ENCODE measurements around the gene WWC1. TPM values are rescaled to one million over a fixed set of nuclear protein-coding genes. Genes with fewer than 3 reads are reported as not detected.

The WWC1 gene
- total RNA-seq, 2 experiments from 2014 or later = 1.0 to 1.3 TPM

GRCh38 chr5:168292786-168293696 lies 1.6 kb downstream of the WWC1 start:
- H3K4me3 Mint-ChIP-seq = peak overlapping the region; percentile 60
- CTCF ChIA-PET = no interaction called here
- no peaks in the 10 kb centered on the region for H3K36me3 Mint-ChIP-seq (ENCODE audit: low read depth)
- H3K4me1 Mint-ChIP-seq (ENCODE audit: low read depth) = peaks cover 19% of the 10 kb centered on the region
- DNase-seq (no peak), ATAC-seq (ENCODE audit: poor library complexity) (no peak)
- TF ChIP-seq, protein P1, sequence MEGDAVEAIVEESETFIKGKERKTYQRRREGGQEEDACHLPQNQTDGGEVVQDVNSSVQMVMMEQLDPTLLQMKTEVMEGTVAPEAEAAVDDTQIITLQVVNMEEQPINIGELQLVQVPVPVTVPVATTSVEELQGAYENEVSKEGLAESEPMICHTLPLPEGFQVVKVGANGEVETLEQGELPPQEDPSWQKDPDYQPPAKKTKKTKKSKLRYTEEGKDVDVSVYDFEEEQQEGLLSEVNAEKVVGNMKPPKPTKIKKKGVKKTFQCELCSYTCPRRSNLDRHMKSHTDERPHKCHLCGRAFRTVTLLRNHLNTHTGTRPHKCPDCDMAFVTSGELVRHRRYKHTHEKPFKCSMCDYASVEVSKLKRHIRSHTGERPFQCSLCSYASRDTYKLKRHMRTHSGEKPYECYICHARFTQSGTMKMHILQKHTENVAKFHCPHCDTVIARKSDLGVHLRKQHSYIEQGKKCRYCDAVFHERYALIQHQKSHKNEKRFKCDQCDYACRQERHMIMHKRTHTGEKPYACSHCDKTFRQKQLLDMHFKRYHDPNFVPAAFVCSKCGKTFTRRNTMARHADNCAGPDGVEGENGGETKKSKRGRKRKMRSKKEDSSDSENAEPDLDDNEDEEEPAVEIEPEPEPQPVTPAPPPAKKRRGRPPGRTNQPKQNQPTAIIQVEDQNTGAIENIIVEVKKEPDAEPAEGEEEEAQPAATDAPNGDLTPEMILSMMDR (IDR thresholded peaks at IDR 0.05) = no peak
- POLR2A ChIA-PET = interaction anchor here (0.6 to 1.3 kb wide), 3 partner anchors 84 to 1290 kb away, joined by 3 read pairs; partner anchors contain the start of gene SPDL1
- H3K9me3 ChIP-seq (ENCODE audit: control insufficient read depth in 1 of 2, insufficient read depth in 1 of 2, low read length in 2 of 2) = no peaks in the 10 kb centered on the region
- peaks cover 11 to 30% of the 10 kb centered on the region in 2 experiments for H3K27me3 ChIP-seq (ENCODE audit: control insufficient read depth in 1 of 2, insufficient read depth in 2 of 2, low read length in 2 of 2)
- H3K4me1 ChIP-seq (ENCODE audit: insufficient read depth, low read length) = peaks cover 17% of the 10 kb centered on the region
- intact Hi-C loops (cut with DNase I, micrococcal nuclease) = loop anchor here in 1 of 2 experiments (5.0 kb wide), 1 partner anchor 189 kb away; no protein-coding TSS in a partner anchor
- no peaks in the 10 kb centered on the region for H3K9me3 Mint-ChIP-seq
- no peak overlapping the region for H3K27ac ChIP-seq (ENCODE audit: low read depth in 1 of 2, low read length in 2 of 2)
- peak overlapping the region; percentile 24 for H3K4me3 ChIP-seq (ENCODE audit: low read length)
- H3K27ac Mint-ChIP-seq = no peak overlapping the region
- peaks cover 51% of the 10 kb centered on the region for H3K27me3 Mint-ChIP-seq
- no peaks in the 10 kb centered on the region for H3K36me3 ChIP-seq (ENCODE audit: insufficient read depth, low read length)

- TF ChIP-seq, protein P1 (IDR thresholded peaks at IDR 0.05) = no peak
- intact Hi-C loops (cut with DNase I, micrococcal nuclease) = no loop called here
- H3K27me3 Mint-ChIP-seq = peaks cover 33% of the 10 kb centered on the region
- Histone ChIP-seq H3K27ac (ENCODE audit: low read depth in 1 of 2, low read length in 2 of 2) (no peak overlapping the region), H3K27me3 (ENCODE audit: control insufficient read depth in 1 of 2, insufficient read depth in 2 of 2, low read length in 2 of 2) (peaks cover 11 to 30% of the 10 kb centered on the region in 2 experiments), H3K36me3 (ENCODE audit: insufficient read depth, low read length) (no peaks in the 10 kb centered on the region), H3K9me3 (ENCODE audit: control insufficient read depth in 1 of 2, insufficient read depth in 1 of 2, low read length in 2 of 2) (no peaks in the 10 kb centered on the region), H3K4me1 (ENCODE audit: insufficient read depth, low read length) (peaks cover 17% of the 10 kb centered on the region), H3K4me3 (ENCODE audit: low read length) (no peak overlapping the region)
- no peak overlapping the region for H3K27ac Mint-ChIP-seq
- ATAC-seq (ENCODE audit: poor library complexity) (no peak), DNase-seq (no peak)
- H3K4me1 Mint-ChIP-seq (ENCODE audit: low read depth) = peaks cover 13% of the 10 kb centered on the region
- H3K36me3 Mint-ChIP-seq (ENCODE audit: low read depth) = no peaks in the 10 kb centered on the region
- no peaks in the 10 kb centered on the region for H3K9me3 Mint-ChIP-seq
- ChIA-PET POLR2A (no interaction called here), CTCF (interaction anchor here (0.7 kb wide), 1 partner anchor 42 kb away, joined by 3 read pairs; no protein-coding TSS in a partner anchor)
- no peak overlapping the region for H3K4me3 Mint-ChIP-seq
Measured at GRCh38 chr5:168295574-168296201, 4.2 kb downstream of the WWC1 start.

GRCh38 chr5:168296682-168297081 lies 5.2 kb downstream of the WWC1 start:
- no peak overlapping the region for H3K27ac Mint-ChIP-seq
- no peaks in the 10 kb centered on the region for H3K9me3 Mint-ChIP-seq
- intact Hi-C loops (cut with DNase I, micrococcal nuclease) = no loop called here
- POLR2A ChIA-PET = no interaction called here
- ATAC-seq (ENCODE audit: poor library complexity) (no peak), DNase-seq (no peak)
- H3K27me3 Mint-ChIP-seq = peaks cover 29% of the 10 kb centered on the region
- no peak overlapping the region for H3K4me3 ChIP-seq (ENCODE audit: low read length)
- peaks cover 12% of the 10 kb centered on the region for H3K4me1 ChIP-seq (ENCODE audit: insufficient read depth, low read length)
- peaks cover 7% of the 10 kb centered on the region for H3K4me1 Mint-ChIP-seq (ENCODE audit: low read depth)
- TF ChIP-seq, protein P1 (IDR thresholded peaks at IDR 0.05) = no peak
- H3K4me3 Mint-ChIP-seq = no peak overlapping the region
- H3K27ac ChIP-seq (ENCODE audit: low read depth in 1 of 2, low read length in 2 of 2) = no peak overlapping the region
- peaks cover 9 to 30% of the 10 kb centered on the region in 2 experiments for H3K27me3 ChIP-seq (ENCODE audit: control insufficient read depth in 1 of 2, insufficient read depth in 2 of 2, low read length in 2 of 2)
- no peaks in the 10 kb centered on the region for H3K9me3 ChIP-seq (ENCODE audit: control insufficient read depth in 1 of 2, insufficient read depth in 1 of 2, low read length in 2 of 2)
- CTCF ChIA-PET = no interaction called here
- no peaks in the 10 kb centered on the region for H3K36me3 Mint-ChIP-seq (ENCODE audit: low read depth)
- no peaks in the 10 kb centered on the region for H3K36me3 ChIP-seq (ENCODE audit: insufficient read depth, low read length)
